Osteoblast (primary cell): ENCODE measurements around the gene HDDC3. TPM values are rescaled to one million over a fixed set of nuclear protein-coding genes. Genes with fewer than 3 reads are reported as not detected.

Experiments used
- DNase-seq: peaks from one replicate; pipeline ENCODE4 v3.0.0; 2011; ENCODE audit warnings: low spot score, mixed read lengths; ENCODE audit not compliant: insufficient read length; ENCODE audit errors: missing footprints
- H2AFZ ChIP-seq: 2 replicates; pipeline ENCODE4 v1.6.0; 2011; ENCODE audit warnings: mild to moderate bottlenecking, low read length
- H3K27ac ChIP-seq: 2 replicates; pipeline ENCODE4 v1.5.1; 2011; ENCODE audit warnings: mild to moderate bottlenecking, low read depth, low read length, moderate library complexity
- H3K27me3 ChIP-seq: 2 replicates; pipeline ENCODE4 v1.6.0; 2012; ENCODE audit warnings: mild to moderate bottlenecking, control low read depth, inconsistent platforms, low read length, moderate library complexity; ENCODE audit not compliant: insufficient read depth
- H3K36me3 ChIP-seq: 2 replicates; pipeline ENCODE4 v1.5.1; 2011; ENCODE audit warnings: mild to moderate bottlenecking, low read length, control low read depth, moderate library complexity; ENCODE audit not compliant: insufficient read depth
- H3K4me1 ChIP-seq: 2 replicates; pipeline ENCODE4 v1.5.1; 2011; ENCODE audit warnings: mild to moderate bottlenecking, low read length, control low read depth, moderate library complexity; ENCODE audit not compliant: insufficient read depth
- H3K4me2 ChIP-seq: 2 replicates; pipeline ENCODE4 v1.6.0; 2011; ENCODE audit warnings: mild to moderate bottlenecking, low read length; ENCODE audit not compliant: insufficient read depth
- H3K4me3 ChIP-seq: fragments of 200-600 bp; sonication (generic); 3 replicates; pipeline ENCODE4 v1.5.1; 2012; ENCODE audit warnings: mild to moderate bottlenecking, low read length, inconsistent platforms; ENCODE audit not compliant: insufficient read depth
- H3K79me2 ChIP-seq: 2 replicates; pipeline ENCODE4 v1.6.0; 2012; ENCODE audit warnings: mild to moderate bottlenecking, low read length, control low read depth, inconsistent platforms; ENCODE audit not compliant: insufficient read depth
- H3K9me3 ChIP-seq: 2 replicates; pipeline ENCODE4 v1.5.1; 2011; ENCODE audit warnings: low read depth, low read length, control low read depth
- H4K20me1 ChIP-seq: 2 replicates; pipeline ENCODE4 v1.6.0; 2012; ENCODE audit warnings: mild to moderate bottlenecking, low read length, control low read depth; ENCODE audit not compliant: insufficient read depth
- total RNA-seq: library from RNA; depleted of rRNA; stranded (reverse); fragments of >200 nt; gene quantifications from 2 replicates; pipeline ENCODE4 v1.2.3, GENCODE V29; 2012
- TF ChIP-seq, protein P1 (sequence below): IDR thresholded peaks from 2 replicates; pipeline ENCODE4 v1.5.1; 2011; ENCODE audit warnings: mild to moderate bottlenecking, low read depth, low read length, moderate library complexity; ENCODE audit errors: extremely low read depth

Gene HDDC3
- total RNA-seq, 1 donor, result 11.6 TPM

DNA sequence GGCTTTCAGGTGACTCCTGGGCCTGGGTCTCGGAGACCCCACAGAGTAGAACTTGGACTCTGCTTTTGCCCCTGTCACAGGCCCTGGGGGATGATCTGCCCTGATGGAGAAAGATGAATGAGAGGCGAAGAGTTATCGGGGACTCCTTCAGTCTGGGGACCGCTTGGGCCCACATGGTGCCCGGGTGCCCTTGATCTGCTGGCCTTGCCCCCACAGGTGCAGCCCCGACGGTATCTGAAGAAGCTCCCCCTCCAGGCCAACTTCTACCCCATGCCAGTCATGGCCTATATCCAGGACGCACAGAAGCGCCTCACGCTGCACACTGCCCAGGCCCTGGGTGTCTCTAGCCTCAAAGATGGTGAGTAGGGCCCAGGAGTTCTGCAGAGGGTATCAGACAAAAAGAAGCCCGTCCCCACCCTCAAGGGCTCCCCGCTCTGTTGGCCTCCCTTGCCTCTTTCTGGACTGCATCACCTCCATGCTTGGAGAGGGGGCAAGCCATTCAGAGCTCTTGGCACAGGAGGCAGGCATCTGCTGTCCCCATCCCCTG, 18.9 kb downstream of the HDDC3 start:
- no peak overlapping the region for H3K4me3 ChIP-seq
- no peak overlapping the region for H3K27ac ChIP-seq
- no peak overlapping the region for H3K4me2 ChIP-seq
- no peaks in the 10 kb centered on the region for H3K4me1 ChIP-seq
- TF ChIP-seq, protein P1, sequence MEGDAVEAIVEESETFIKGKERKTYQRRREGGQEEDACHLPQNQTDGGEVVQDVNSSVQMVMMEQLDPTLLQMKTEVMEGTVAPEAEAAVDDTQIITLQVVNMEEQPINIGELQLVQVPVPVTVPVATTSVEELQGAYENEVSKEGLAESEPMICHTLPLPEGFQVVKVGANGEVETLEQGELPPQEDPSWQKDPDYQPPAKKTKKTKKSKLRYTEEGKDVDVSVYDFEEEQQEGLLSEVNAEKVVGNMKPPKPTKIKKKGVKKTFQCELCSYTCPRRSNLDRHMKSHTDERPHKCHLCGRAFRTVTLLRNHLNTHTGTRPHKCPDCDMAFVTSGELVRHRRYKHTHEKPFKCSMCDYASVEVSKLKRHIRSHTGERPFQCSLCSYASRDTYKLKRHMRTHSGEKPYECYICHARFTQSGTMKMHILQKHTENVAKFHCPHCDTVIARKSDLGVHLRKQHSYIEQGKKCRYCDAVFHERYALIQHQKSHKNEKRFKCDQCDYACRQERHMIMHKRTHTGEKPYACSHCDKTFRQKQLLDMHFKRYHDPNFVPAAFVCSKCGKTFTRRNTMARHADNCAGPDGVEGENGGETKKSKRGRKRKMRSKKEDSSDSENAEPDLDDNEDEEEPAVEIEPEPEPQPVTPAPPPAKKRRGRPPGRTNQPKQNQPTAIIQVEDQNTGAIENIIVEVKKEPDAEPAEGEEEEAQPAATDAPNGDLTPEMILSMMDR, result no peak
- H3K36me3 ChIP-seq, result peaks cover 62% of the 10 kb centered on the region
- no peaks in the 10 kb centered on the region for H3K79me2 ChIP-seq
- no peaks in the 10 kb centered on the region for H4K20me1 ChIP-seq
- H3K27me3 ChIP-seq, result no peaks in the 10 kb centered on the region
- DNase-seq, result peak; percentile 79
- H3K9me3 ChIP-seq, result no peaks in the 10 kb centered on the region
- no peak overlapping the region for H2AFZ ChIP-seq

DNA sequence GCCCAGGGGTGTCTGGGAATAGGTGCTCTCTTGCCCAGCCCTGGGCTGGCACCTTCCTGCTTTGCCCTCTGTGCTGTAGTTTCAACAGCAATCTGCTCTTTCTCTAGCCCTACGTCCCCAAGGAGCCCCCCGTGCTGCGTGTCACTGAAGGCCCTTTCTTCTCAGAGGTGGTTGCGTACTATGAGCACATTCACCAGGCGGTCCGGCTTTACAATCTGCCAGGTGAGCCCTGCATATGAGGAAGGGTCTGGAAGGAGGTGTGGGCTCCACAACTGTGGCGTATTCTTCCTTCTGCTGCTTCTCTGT, 19.6 kb downstream of the HDDC3 start:
- Histone ChIP-seq H3K4me2 (no peak overlapping the region), H3K9me3 (no peaks in the 10 kb centered on the region), H3K4me3 (no peak overlapping the region), H3K27me3 (no peaks in the 10 kb centered on the region), H3K27ac (no peak overlapping the region), H2AFZ (no peak overlapping the region), H4K20me1 (no peaks in the 10 kb centered on the region), H3K79me2 (no peaks in the 10 kb centered on the region), H3K36me3 (peaks cover 61% of the 10 kb centered on the region), H3K4me1 (no peaks in the 10 kb centered on the region)
- no peak for DNase-seq
- TF ChIP-seq, protein P1, result no peak

DNA sequence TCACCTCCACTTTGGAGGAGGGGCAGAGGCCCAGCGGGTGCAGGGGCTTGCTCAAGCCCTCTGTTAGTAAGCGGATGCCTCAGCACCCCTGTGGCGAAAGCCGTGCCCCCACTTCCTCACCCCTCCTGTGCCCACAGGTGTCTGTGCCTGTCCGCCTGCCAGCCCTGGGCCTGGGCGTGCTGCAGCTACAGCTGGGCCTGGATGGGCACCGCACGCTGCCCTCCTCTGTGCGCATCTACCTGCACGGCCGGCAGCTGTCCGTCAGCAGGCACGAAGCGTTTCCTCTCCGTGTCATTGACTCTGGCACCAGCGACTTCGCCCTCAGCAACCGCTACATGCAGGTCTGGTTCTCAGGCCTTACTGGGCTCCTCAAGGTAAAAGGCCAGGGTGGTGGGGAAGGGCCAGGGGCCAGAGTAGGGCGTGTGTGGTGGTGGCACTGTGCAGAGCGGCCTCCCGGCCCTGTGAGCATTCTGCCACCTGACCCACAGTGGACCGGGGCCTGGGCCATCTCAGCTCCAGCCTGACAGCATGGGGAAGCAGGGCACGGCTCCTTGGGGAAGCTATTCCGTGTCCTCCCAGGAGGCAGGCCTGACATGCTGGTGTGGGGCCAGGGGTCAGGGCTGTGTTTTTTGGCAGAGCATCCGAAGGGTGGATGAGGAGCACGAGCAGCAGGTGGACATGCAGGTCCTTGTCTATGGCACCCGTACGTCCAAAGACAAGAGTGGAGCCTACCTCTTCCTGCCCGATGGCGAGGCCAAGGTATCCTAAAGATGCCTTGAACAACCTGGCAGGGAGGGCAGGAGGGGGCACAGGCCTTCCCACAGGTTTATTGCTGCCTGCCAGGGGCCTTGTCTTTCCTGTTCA, 20.2 kb downstream of the HDDC3 start:
- Histone ChIP-seq H2AFZ (no peak overlapping the region), H3K27me3 (no peaks in the 10 kb centered on the region), H4K20me1 (no peaks in the 10 kb centered on the region), H3K4me1 (no peaks in the 10 kb centered on the region), H3K36me3 (peaks cover 57% of the 10 kb centered on the region), H3K4me2 (no peak overlapping the region), H3K9me3 (no peaks in the 10 kb centered on the region), H3K79me2 (no peaks in the 10 kb centered on the region), H3K4me3 (no peak overlapping the region), H3K27ac (no peak overlapping the region)
- TF ChIP-seq, protein P1, result no peak
- peak; percentile 79 for DNase-seq

DNA sequence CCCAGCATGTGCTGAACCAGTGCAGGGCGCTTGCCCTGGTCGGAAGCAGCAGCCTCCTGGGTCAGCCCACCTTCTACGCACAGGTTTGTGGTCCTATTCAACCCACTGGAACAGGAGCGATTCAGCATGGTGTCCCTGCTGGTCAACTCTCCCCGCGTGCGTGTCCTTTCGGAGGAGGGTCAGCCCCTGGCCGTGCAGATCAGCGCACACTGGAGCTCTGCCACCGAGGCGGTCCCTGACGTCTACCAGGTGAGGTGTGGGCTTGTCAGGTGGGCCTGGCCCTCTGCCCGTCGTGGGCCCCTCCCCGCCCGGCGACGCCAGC, 21.1 kb downstream of the HDDC3 start:
- no peaks in the 10 kb centered on the region for H4K20me1 ChIP-seq
- no peaks in the 10 kb centered on the region for H3K9me3 ChIP-seq
- H3K79me2 ChIP-seq, result no peaks in the 10 kb centered on the region
- DNase-seq, result no peak
- H3K27me3 ChIP-seq, result no peaks in the 10 kb centered on the region
- H3K4me3 ChIP-seq, result no peak overlapping the region
- peaks cover 57% of the 10 kb centered on the region for H3K36me3 ChIP-seq
- no peak overlapping the region for H3K27ac ChIP-seq
- H3K4me2 ChIP-seq, result no peak overlapping the region
- H2AFZ ChIP-seq, result no peak overlapping the region
- H3K4me1 ChIP-seq, result no peaks in the 10 kb centered on the region
- TF ChIP-seq, protein P1, result no peak
